NCI-H146 treated with DMSO at 0.1 percent for 48 hours (cell line): ENCODE measurements around the gene PRCD.
A peak's percentile ranks its signal among the peaks of the same experiment; 100 is the strongest.
"Not testable (repeated sequence)": the region's sequence is repeated elsewhere in the genome, so short reads cannot be mapped to it uniquely, and the experiment has no call there.

Experiments used
- DNase-seq: peaks from one replicate; lab custom pipeline; 2025; ENCODE audit not compliant: unreplicated experiment; lab: John Stamatoyannopoulos, UW

The PRCD gene

GRCh38 chr17:76504117-76504516, 35.7 kb upstream of the PRCD start:
- no peak for DNase-seq

GRCh38 chr17:76506408-76507345, 33.2 kb upstream of the PRCD start:
- peak; percentile 57 for DNase-seq

GRCh38 chr17:76508472-76509063, 31.3 kb upstream of the PRCD start:
- DNase-seq = not testable (repeated sequence)

GRCh38 chr17:76510831-76511244, 29.0 kb upstream of the PRCD start:
- DNase-seq = no peak

- DNase-seq = no peak
Observed at GRCh38 chr17:76511668-76512365, 28.0 kb upstream of the PRCD start.

- no peak for DNase-seq
Observed at GRCh38 chr17:76512366-76513305, 27.2 kb upstream of the PRCD start.

- no peak for DNase-seq
Observed at GRCh38 chr17:76513306-76513692, 26.5 kb upstream of the PRCD start.

- DNase-seq = not testable (repeated sequence)
Observed at GRCh38 chr17:76514355-76514754, 25.5 kb upstream of the PRCD start.

GRCh38 chr17:76515274-76515949, 24.4 kb upstream of the PRCD start:
- DNase-seq = no peak

- DNase-seq = no peak
Observed at GRCh38 chr17:76517638-76518038, 22.2 kb upstream of the PRCD start.

GRCh38 chr17:76519048-76519966, 20.5 kb upstream of the PRCD start:
- no peak for DNase-seq

GRCh38 chr17:76521262-76521661, 18.6 kb upstream of the PRCD start:
- DNase-seq = no peak

GRCh38 chr17:76521683-76522082, 18.2 kb upstream of the PRCD start:
- DNase-seq = not testable (repeated sequence)

- peak; percentile 44 for DNase-seq
Observed at GRCh38 chr17:76523084-76524037, 16.5 kb upstream of the PRCD start.

- DNase-seq = no peak
Observed at GRCh38 chr17:76524598-76525512, 15.0 kb upstream of the PRCD start.

- not testable (repeated sequence) for DNase-seq
Observed at GRCh38 chr17:76525513-76525833, 14.4 kb upstream of the PRCD start.

- not testable (repeated sequence) for DNase-seq
Observed at GRCh38 chr17:76527016-76527415, 12.8 kb upstream of the PRCD start.
